Measurements from ENCODE around the gene DNAJB6.

Gene DNAJB6

GRCh38 chr7:157427811-157428553, 91.2 kb downstream of the DNAJB6 start:
- no peak for DNase-seq (ENCODE audit: low read depth)
- H3K4me3 ChIP-seq (ENCODE audit: low read depth, low read length): no peak overlapping the region
- TF ChIP-seq CTCF (IDR thresholded peaks at IDR 0.05; ENCODE audit: low read depth, low read length, missing control alignments): no peak

- no peak for TF ChIP-seq CTCF (IDR thresholded peaks at IDR 0.05; ENCODE audit: low read depth, low read length, missing control alignments)
- H3K4me3 ChIP-seq (ENCODE audit: low read depth, low read length): no peak overlapping the region
- DNase-seq (ENCODE audit: low read depth): no peak
Measured at GRCh38 chr7:157428554-157428945, 91.7 kb downstream of the DNAJB6 start.

- TF ChIP-seq CTCF (IDR thresholded peaks at IDR 0.05; ENCODE audit: low read depth, low read length, missing control alignments): no peak
- no peak overlapping the region for H3K4me3 ChIP-seq (ENCODE audit: low read depth, low read length)
- no peak for DNase-seq (ENCODE audit: low read depth)
Measured at GRCh38 chr7:157429001-157429679, 92.3 kb downstream of the DNAJB6 start.

- TF ChIP-seq CTCF (IDR thresholded peaks at IDR 0.05; ENCODE audit: low read depth, low read length, missing control alignments): no peak
- no peak overlapping the region for H3K4me3 ChIP-seq (ENCODE audit: low read depth, low read length)
- no peak for DNase-seq (ENCODE audit: low read depth)
Measured at GRCh38 chr7:157429680-157430224, 92.9 kb downstream of the DNAJB6 start.

- DNase-seq (ENCODE audit: low read depth): no peak
- no peak for TF ChIP-seq CTCF (IDR thresholded peaks at IDR 0.05; ENCODE audit: low read depth, low read length, missing control alignments)
- no peak overlapping the region for H3K4me3 ChIP-seq (ENCODE audit: low read depth, low read length)
Measured at GRCh38 chr7:157430721-157431120, 93.9 kb downstream of the DNAJB6 start.

- no peak for TF ChIP-seq CTCF (IDR thresholded peaks at IDR 0.05; ENCODE audit: low read depth, low read length, missing control alignments)
- no peak overlapping the region for H3K4me3 ChIP-seq (ENCODE audit: low read depth, low read length)
- DNase-seq (ENCODE audit: low read depth): no peak
Measured at GRCh38 chr7:157431173-157431950, 94.6 kb downstream of the DNAJB6 start.
